Measurements from ENCODE around the gene ADAMTSL1. TPM values are rescaled to one million over a fixed set of nuclear protein-coding genes. Genes with fewer than 3 reads are reported as not detected.

ADAMTSL1 gene
- total RNA-seq, 2 donors from 2014 or later: not detected

DNA sequence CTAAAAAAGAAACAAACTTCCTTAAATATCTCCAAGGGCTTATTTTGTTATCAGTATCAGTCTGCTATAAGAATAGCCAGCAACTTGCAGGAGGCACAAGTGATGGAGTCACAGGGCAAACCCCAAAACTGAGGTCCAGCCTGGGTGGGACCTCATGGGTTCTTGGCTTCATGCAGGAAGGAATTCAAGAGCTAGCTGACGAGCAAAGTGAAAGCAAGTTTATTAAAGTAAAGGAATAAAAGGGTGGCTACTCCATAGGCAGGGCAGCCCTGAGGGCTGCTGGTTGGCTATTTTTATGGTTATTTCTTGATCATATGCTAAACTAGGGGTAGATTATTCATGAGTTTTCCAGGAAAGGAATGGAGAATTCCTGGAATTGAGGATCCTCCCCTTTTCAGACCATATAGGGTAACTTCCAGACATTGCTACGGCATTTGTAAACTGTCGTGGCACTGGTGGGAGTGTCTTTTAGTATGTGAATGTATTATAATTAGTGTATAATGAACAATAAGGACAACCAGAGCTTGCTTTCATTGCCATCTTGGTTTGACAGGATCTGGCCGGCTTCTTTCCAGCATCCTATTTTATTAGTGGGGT is 231.9 kb downstream of the ADAMTSL1 start:
- Mint-ChIP-seq H3K9me3 (no peaks in the 10 kb centered on the region), H3K4me3 (no peak overlapping the region), H3K27me3 (no peaks in the 10 kb centered on the region), H3K4me1 (no peaks in the 10 kb centered on the region), H3K36me3 (ENCODE audit: low read depth) (no peaks in the 10 kb centered on the region), H3K27ac (no peak overlapping the region)
- ATAC-seq (replicated peaks): no peak

DNA sequence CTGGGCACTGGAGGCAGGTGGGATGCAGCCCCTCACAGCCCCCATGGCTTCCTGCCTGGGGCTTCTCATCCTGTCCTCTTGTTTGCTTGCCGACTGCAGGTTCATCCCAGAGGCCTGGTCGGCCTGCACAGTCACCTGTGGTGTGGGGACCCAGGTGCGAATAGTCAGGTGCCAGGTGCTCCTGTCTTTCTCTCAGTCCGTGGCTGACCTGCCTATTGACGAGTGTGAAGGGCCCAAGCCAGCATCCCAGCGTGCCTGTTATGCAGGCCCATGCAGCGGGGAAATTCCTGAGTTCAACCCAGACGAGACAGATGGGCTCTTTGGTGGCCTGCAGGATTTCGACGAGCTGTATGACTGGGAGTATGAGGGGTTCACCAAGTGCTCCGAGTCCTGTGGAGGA is 232.7 kb downstream of the ADAMTSL1 start:
- no peaks in the 10 kb centered on the region for H3K36me3 Mint-ChIP-seq (ENCODE audit: low read depth)
- H3K9me3 Mint-ChIP-seq: no peaks in the 10 kb centered on the region
- no peak overlapping the region for H3K4me3 Mint-ChIP-seq
- H3K27me3 Mint-ChIP-seq: no peaks in the 10 kb centered on the region
- no peak overlapping the region for H3K27ac Mint-ChIP-seq
- ATAC-seq (replicated peaks): no peak
- H3K4me1 Mint-ChIP-seq: no peaks in the 10 kb centered on the region

DNA sequence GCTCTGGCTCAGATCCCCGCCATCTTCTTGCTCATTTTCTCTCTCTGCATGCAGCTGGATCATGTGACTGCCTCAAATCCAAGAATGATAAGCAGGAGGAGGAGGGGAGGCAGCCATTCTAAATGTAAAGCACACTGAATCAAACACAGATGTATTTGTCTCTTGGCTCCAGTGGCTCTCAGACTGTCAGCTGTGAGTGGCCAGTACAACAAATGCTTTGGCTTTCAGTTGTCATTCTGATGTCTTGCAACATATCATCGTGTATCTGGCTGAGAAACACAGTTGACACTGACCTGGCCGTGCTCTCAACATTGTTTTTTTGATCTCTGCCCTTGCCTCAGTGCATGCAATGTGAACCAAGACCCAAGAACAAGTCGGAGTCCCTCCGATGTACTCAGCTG is 233.1 kb downstream of the ADAMTSL1 start:
- H3K27ac Mint-ChIP-seq: no peak overlapping the region
- no peak overlapping the region for H3K4me3 Mint-ChIP-seq
- no peaks in the 10 kb centered on the region for H3K36me3 Mint-ChIP-seq (ENCODE audit: low read depth)
- no peaks in the 10 kb centered on the region for H3K9me3 Mint-ChIP-seq
- no peak for ATAC-seq (replicated peaks)
- H3K4me1 Mint-ChIP-seq: no peaks in the 10 kb centered on the region
- H3K27me3 Mint-ChIP-seq: no peaks in the 10 kb centered on the region

DNA sequence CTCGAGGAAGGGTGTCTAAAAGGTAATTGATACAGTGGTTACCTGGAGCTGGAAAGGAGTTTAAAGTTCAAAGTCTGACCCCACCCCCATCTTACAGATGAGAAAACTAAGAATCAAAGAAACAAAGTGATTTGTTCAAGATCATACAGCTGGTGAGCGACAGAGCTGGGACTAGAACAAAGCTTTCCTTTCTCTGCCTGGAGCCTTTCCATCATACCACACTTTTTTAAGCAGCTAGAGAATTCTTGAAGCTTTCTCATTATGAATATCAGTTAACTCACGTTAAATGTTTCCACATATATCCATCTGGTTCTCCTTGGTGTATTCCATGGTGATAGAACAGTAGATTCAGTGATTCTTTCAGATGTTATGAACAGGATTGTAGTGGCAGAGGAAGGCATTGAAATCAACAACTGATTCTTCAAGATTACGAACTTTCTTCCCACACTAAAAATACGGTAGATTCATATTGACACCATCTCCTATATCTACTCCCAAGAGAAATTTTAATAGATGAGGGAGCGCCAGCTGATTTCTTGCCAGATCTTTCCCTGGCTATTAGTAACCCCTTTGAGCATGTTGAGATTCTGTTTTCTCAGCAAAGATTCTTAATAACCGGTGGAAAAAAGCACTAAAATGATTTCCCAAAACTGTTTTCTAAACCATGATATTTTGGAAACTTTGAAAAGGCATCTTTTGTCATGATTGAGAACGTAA is 233.7 kb downstream of the ADAMTSL1 start:
- Mint-ChIP-seq H3K36me3 (ENCODE audit: low read depth) (no peaks in the 10 kb centered on the region), H3K27me3 (no peaks in the 10 kb centered on the region)

DNA sequence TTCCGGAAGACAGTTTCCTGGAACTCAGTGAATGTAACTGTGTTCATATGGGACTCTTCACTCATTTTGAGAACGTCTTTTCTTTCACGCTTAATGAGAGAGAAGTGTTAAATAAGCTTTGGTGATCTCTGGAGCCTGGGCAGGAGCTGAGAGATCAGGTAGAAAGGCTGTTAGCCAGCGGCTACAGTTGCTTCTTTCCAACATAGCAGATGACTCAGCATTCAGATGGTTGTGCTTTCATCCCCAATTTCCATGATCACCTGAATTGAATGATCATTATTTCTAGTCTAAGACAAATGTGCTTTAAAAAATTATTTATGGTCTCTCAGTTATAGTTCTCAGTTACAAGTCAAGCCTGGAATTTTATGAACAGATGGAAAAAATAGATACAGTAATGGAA is 234.5 kb downstream of the ADAMTSL1 start:
- Mint-ChIP-seq H3K4me1 (no peaks in the 10 kb centered on the region), H3K36me3 (ENCODE audit: low read depth) (no peaks in the 10 kb centered on the region), H3K9me3 (no peaks in the 10 kb centered on the region), H3K27me3 (no peaks in the 10 kb centered on the region), H3K4me3 (no peak overlapping the region), H3K27ac (no peak overlapping the region)
- ATAC-seq (replicated peaks): no peak

More for the DNA sequence above, 233.7 kb downstream of the ADAMTSL1 start:
- Mint-ChIP-seq H3K4me3 (no peak overlapping the region), H3K4me1 (no peaks in the 10 kb centered on the region), H3K9me3 (no peaks in the 10 kb centered on the region), H3K27ac (no peak overlapping the region)
- no peak for ATAC-seq (replicated peaks)

DNA sequence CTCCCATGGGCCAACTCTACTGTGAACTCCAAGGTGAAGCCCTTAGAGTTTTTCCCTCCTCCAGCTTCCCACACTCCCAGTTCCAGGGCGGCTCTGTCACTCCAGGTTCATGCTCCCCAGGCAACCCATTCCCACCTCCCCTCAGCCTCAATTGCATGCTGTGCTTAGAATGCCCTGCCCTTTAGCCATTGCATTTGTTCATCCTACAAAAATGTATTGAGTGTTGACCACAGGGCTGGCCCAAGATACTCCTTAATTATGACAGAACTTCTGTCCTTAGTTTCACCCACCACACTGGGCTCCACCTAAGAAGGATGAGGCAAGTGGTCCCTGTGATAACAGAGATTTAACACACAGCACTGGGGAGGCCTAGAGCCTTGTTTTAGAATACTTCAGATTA is 236.1 kb downstream of the ADAMTSL1 start:
- no peak for ATAC-seq (replicated peaks)
- no peaks in the 10 kb centered on the region for H3K4me1 Mint-ChIP-seq
- no peak overlapping the region for H3K27ac Mint-ChIP-seq
- H3K27me3 Mint-ChIP-seq: no peaks in the 10 kb centered on the region
- no peaks in the 10 kb centered on the region for H3K36me3 Mint-ChIP-seq (ENCODE audit: low read depth)
- H3K9me3 Mint-ChIP-seq: no peaks in the 10 kb centered on the region
- H3K4me3 Mint-ChIP-seq: no peak overlapping the region

DNA sequence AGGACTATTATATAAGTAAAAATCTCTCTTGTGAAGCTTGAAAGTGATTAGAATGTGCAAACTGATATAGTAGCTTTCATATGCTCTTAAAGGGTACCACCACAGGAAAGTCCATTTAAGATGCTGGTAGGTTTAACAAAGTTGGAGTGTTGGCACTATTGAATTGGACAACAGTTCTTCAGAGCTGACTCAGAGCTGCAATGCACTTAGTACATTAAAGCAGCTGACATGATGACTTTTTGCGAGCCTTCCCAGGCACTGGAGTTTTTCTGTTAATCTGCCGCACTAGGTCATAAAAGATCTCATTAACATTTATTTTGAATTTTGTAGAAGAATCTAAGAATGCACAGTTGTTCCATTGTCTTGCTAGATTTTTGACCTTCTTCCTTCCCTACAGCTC is 243.8 kb downstream of the ADAMTSL1 start:
- Mint-ChIP-seq H3K4me1 (no peaks in the 10 kb centered on the region), H3K36me3 (ENCODE audit: low read depth) (no peaks in the 10 kb centered on the region), H3K9me3 (peaks cover 3% of the 10 kb centered on the region), H3K4me3 (no peak overlapping the region), H3K27me3 (no peaks in the 10 kb centered on the region), H3K27ac (no peak overlapping the region)
- no peak for ATAC-seq (replicated peaks)

DNA sequence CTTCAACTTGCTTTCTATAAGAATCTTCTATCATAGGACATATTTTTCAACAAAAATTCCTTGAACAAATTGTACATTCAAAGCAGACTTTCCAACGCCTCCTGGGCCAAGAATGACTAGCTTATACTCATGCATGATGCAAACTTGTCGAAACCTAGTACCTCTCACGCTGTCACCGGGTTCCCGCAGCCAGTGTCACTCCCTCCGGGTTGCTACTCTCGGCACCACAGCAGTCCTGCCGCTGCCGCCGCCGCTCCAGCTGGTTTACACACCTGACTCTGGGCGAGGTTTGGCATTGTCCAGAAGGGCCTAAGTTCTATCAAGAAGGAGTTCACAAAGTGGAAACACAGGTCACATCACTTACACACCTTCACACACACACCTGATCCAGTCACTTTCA is 244.4 kb downstream of the ADAMTSL1 start:
- H3K4me3 Mint-ChIP-seq: no peak overlapping the region
- ATAC-seq (replicated peaks): no peak
- no peak overlapping the region for H3K27ac Mint-ChIP-seq
- H3K36me3 Mint-ChIP-seq (ENCODE audit: low read depth): no peaks in the 10 kb centered on the region
- H3K27me3 Mint-ChIP-seq: no peaks in the 10 kb centered on the region
- H3K9me3 Mint-ChIP-seq: peaks cover 3% of the 10 kb centered on the region
- H3K4me1 Mint-ChIP-seq: no peaks in the 10 kb centered on the region

DNA sequence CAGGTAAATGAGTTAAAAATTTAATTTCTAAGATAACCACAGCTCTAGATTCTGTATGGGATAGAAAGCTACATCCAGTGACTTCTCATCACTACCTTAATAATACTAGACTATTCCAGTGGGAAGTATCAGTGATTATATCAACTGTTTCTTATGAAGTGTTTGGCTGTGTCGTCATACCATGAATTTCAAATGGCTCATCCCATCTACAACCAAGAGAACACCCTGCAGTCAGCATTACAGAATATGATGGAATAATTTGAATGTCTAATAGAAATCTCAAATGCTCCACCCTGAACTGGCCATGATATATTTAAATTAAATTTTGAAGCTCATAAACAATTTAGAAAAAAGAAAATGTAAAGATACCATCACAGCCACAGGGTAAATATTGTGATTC is 245.0 kb downstream of the ADAMTSL1 start:
- Mint-ChIP-seq H3K27me3 (no peaks in the 10 kb centered on the region), H3K9me3 (peaks cover 3% of the 10 kb centered on the region), H3K27ac (no peak overlapping the region), H3K36me3 (ENCODE audit: low read depth) (no peaks in the 10 kb centered on the region), H3K4me1 (no peaks in the 10 kb centered on the region), H3K4me3 (no peak overlapping the region)
- ATAC-seq (replicated peaks): no peak

DNA sequence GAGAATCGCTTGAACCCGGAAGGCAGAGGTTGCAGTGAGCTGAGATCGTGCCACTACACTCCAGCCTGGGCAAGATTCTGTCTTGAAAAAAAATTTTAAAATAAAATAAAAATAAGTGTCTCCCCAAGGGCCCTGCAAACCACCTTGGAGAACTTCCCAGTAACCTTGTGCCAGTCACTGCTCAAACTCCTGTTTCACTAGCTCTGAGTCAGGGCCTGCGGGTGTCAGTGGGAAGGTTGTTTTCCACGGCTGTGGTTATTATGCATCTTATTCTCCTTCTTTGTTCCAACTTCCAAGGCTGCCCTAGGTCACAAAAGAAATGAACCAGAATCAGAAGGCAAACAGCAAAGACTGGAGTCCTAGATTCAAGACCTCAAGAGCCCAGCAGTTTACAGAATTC is 246.7 kb downstream of the ADAMTSL1 start:
- no peak overlapping the region for H3K27ac Mint-ChIP-seq
- H3K9me3 Mint-ChIP-seq: peaks cover 3% of the 10 kb centered on the region
- H3K27me3 Mint-ChIP-seq: no peaks in the 10 kb centered on the region
- H3K4me3 Mint-ChIP-seq: no peak overlapping the region
- H3K36me3 Mint-ChIP-seq (ENCODE audit: low read depth): no peaks in the 10 kb centered on the region
- H3K4me1 Mint-ChIP-seq: no peaks in the 10 kb centered on the region
- ATAC-seq (replicated peaks): no peak

DNA sequence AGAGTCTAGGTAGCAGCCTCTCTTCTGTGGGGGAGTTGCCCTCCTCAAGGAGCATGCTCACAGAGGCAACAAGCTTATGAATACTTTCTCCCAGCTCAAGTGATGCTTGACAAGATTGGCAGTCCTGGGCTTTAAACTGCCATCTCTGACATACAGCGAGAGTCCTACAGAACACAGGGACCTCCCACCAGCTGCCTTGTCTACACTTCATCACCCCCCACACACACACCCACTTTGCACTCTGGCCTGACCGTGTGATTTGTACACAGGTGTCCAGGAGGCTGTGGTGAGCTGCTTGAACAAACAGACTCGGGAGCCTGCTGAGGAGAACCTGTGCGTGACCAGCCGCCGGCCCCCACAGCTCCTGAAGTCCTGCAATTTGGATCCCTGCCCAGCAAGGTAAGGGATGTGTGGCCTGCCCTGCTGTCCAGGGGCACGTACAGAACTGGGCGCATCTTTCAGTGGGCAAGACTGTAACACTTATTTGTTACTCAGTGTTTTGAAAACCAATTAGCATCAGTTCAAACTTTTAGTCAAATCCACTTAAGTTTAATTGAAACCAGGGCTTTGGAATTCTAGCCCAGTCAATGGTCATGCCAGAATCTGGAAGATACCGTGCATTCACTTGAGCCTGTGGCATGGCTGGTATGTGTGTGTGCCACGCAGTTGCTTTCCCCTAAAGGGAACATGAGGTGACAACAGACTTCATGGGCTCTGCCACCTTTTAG is 247.5 kb downstream of the ADAMTSL1 start:
- ATAC-seq (replicated peaks): no peak
- Mint-ChIP-seq H3K27ac (no peak overlapping the region), H3K27me3 (no peaks in the 10 kb centered on the region), H3K36me3 (ENCODE audit: low read depth) (no peaks in the 10 kb centered on the region), H3K9me3 (peaks cover 3% of the 10 kb centered on the region), H3K4me1 (no peaks in the 10 kb centered on the region), H3K4me3 (no peak overlapping the region)

DNA sequence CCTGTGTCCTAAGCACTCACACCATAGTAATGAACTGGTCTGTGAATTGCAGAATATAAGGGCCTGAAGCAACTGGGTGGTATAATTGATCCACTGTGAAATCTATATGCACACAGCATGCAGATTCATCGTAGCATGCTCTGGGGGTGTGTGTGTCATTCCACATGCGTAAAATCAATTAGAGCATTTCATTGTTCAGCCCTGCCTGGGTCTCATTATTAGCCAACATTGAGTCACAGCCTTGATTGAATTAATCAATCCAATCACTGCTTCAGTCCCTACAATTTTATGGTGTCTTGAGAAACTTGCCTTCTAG is 248.0 kb downstream of the ADAMTSL1 start:
- ATAC-seq (replicated peaks): no peak
- no peaks in the 10 kb centered on the region for H3K4me1 Mint-ChIP-seq
- no peaks in the 10 kb centered on the region for H3K27me3 Mint-ChIP-seq
- no peak overlapping the region for H3K4me3 Mint-ChIP-seq
- H3K9me3 Mint-ChIP-seq: peaks cover 3% of the 10 kb centered on the region
- H3K27ac Mint-ChIP-seq: no peak overlapping the region
- H3K36me3 Mint-ChIP-seq (ENCODE audit: low read depth): no peaks in the 10 kb centered on the region

DNA sequence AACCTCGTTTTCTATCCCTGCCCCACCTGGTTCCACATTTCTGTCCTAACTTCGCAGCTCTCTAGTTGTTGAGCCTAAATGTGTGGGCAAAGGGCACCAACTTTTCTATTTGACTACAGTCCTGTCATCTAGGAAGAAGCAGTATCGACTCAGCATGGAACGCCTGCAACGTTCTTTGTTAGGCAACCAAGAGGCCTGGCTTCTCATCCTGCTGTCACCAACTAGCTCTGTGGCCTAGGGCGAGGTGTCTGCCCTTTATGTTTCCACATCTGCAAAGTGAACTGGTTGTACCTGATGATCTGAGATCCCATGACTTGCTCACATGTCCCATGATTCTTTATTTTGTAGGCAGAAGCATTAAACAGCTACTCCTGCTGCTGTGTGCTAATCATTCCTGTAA is 248.9 kb downstream of the ADAMTSL1 start:
- H3K27me3 Mint-ChIP-seq: no peaks in the 10 kb centered on the region
- no peak overlapping the region for H3K27ac Mint-ChIP-seq
- ATAC-seq (replicated peaks): no peak
- H3K36me3 Mint-ChIP-seq (ENCODE audit: low read depth): no peaks in the 10 kb centered on the region
- peaks cover 3% of the 10 kb centered on the region for H3K9me3 Mint-ChIP-seq
- no peaks in the 10 kb centered on the region for H3K4me1 Mint-ChIP-seq
- H3K4me3 Mint-ChIP-seq: no peak overlapping the region

DNA sequence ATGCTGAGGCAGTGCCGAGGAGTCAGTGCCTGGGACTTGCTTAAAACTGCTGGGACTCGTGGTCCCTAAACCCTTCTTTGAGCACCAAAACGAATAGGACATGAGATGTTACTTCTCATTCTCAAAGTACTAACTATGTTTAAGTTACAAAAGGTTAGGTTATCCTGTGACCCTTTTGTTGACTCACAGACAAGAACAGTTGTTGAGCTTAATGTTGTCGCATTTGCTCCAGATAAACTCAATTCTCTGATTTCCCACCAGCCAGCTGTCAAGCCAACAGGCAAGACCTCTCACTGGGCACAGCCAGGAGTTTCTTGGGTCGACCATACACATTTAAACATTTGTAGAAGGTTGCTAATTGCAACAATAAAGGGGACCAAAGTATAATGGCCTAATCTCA is 249.4 kb downstream of the ADAMTSL1 start:
- no peaks in the 10 kb centered on the region for H3K27me3 Mint-ChIP-seq
- no peaks in the 10 kb centered on the region for H3K4me1 Mint-ChIP-seq
- H3K4me3 Mint-ChIP-seq: no peak overlapping the region
- H3K36me3 Mint-ChIP-seq (ENCODE audit: low read depth): no peaks in the 10 kb centered on the region
- ATAC-seq (replicated peaks): no peak
- no peak overlapping the region for H3K27ac Mint-ChIP-seq
- no peaks in the 10 kb centered on the region for H3K9me3 Mint-ChIP-seq

DNA sequence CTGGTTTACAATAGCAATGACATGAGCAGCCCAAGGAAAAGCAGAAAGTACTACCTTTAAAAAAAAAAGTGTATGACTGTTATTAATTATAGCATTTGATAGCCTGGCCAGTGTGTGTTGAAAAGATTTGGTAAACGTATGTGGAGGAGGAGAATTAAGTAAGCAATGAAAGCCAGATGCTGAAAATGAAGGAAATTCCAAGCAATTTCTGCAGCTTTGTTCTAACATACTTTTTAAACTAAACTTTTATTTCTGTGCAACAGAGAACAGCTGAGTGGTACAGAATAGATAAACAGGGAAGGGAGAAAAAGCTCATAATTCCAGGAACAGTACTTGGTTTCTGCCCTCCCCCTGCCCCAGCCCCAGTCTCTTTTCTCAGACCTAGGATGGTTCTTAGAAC is 252.6 kb downstream of the ADAMTSL1 start:
- ATAC-seq (replicated peaks): no peak
- no peaks in the 10 kb centered on the region for H3K4me1 Mint-ChIP-seq
- H3K9me3 Mint-ChIP-seq: no peaks in the 10 kb centered on the region
- no peaks in the 10 kb centered on the region for H3K36me3 Mint-ChIP-seq (ENCODE audit: low read depth)
- H3K27me3 Mint-ChIP-seq: peaks cover 5% of the 10 kb centered on the region
- H3K4me3 Mint-ChIP-seq: no peak overlapping the region
- H3K27ac Mint-ChIP-seq: no peak overlapping the region
